K562 (cell line): ENCODE data around the gene OXSR1. TPM values are rescaled to one million over a fixed set of nuclear protein-coding genes. Genes with fewer than 3 reads are reported as not detected.

Experiments
- CBFB ChIP-seq: sonication (generic); formaldehyde crosslinking; IDR thresholded peaks from 2 replicates; pipeline ENCODE4 v1.4.0; 2020; ENCODE audit warnings: mild to moderate bottlenecking, missing genetic modification reagents
- CBX1 ChIP-seq: sonication (generic); IDR thresholded peaks from 2 replicates; pipeline ENCODE4 v1.6.1; 2016; ENCODE audit warnings: antibody characterized with exemption, low read depth, mild to moderate bottlenecking
- ETV1 ChIP-seq: fragments of 450-650 bp; conservative IDR thresholded peaks from 2 replicates; pipeline ENCODE4 v1.6.1; 2016; ENCODE audit warnings: missing genetic modification characterization, control low read depth, low read depth, missing compliant biosample characterization
- KLF13 ChIP-seq: fragments of 450-650 bp; IDR thresholded peaks from 2 replicates; pipeline ENCODE4 v1.6.1; 2016; ENCODE audit warnings: missing genetic modification characterization, low read depth, mild to moderate bottlenecking, missing compliant biosample characterization, moderate library complexity, borderline replicate concordance
- MAFK ChIP-seq: IDR thresholded peaks from 2 replicates; pipeline ENCODE4 v1.6.1; 2011; ENCODE audit warnings: low read length, improper control_type of control experiment
- NR0B1 ChIP-seq: fragments of 450-650 bp; IDR thresholded peaks from one replicate; pipeline ENCODE4 v1.6.1; 2018; ENCODE audit warnings: mild to moderate bottlenecking, moderate library complexity; ENCODE audit not compliant: partially characterized antibody
- RB1 ChIP-seq: fragments of 450-650 bp; IDR thresholded peaks from 2 replicates; pipeline ENCODE4 v1.6.1; 2017; ENCODE audit warnings: low read depth, mild to moderate bottlenecking
- REST ChIP-seq, 2 experiments: fragments of 450-650 bp; formaldehyde crosslinking in 1 of 2; IDR thresholded peaks; 2 replicates each; pipeline versions ENCODE4 v1.4.0 to v1.6.1; 2014 to 2020; ENCODE audit warnings: mild to moderate bottlenecking in 2 of 2, borderline replicate concordance in 1 of 2, low read depth in 1 of 2
- SETDB1 ChIP-seq: IDR thresholded peaks from one replicate; pipeline ENCODE4 v1.6.1; 2012; ENCODE audit warnings: low read length, control low read depth, inconsistent platforms
- SMC3 ChIP-seq: conservative IDR thresholded peaks from 2 replicates; pipeline ENCODE4 v1.6.1; 2011; ENCODE audit warnings: low read depth, low read length, improper control_type of control experiment; ENCODE audit not compliant: insufficient read depth
- TEAD1 ChIP-seq, 2 experiments: fragments of 450-650 bp in 1 of 2; sonication (generic) in 1 of 2; formaldehyde crosslinking; IDR thresholded peaks; 2 replicates each; pipeline versions ENCODE4 v1.4.0 to v1.8.0; 2020 to 2022; ENCODE audit warnings: mild to moderate bottlenecking in 2 of 2, missing genetic modification reagents in 1 of 2
- ZKSCAN3 ChIP-seq: fragments of 250-450 bp; sonication (Bioruptor Pico); IDR thresholded peaks from 2 replicates; pipeline ENCODE4 v1.4.0; 2020
- ZNF347 ChIP-seq: fragments of 450-650 bp; formaldehyde crosslinking; IDR thresholded peaks from 2 replicates; pipeline ENCODE4 v1.4.0; 2020; ENCODE audit warnings: low read depth, mild to moderate bottlenecking, moderate library complexity
- ZNF668 ChIP-seq: fragments of 250-450 bp; sonication (Bioruptor Pico); IDR thresholded peaks from 2 replicates; pipeline ENCODE4 v1.8.0; 2022; ENCODE audit warnings: mild to moderate bottlenecking, inconsistent platforms
- polyA plus RNA-seq, 8 experiments: library from polyadenylated mRNA; depleted of rRNA in 4 of 8; stranded (reverse) in 5 of 8; unstranded in 3 of 8; fragments of >200 nt; fragmentation: Nextera tagmentation in 2 of 8; fragmentation: Illumina TruSeq in 1 of 8; extraction: Ambion mirVana in 2 of 8; extraction: Trizol in 1 of 8; gene quantifications; 2 replicates each; pipeline versions ENCODE4 v1.2.1 to v1.2.3, GENCODE V29; 2011 to 2014; ENCODE audit warnings: inconsistent platforms in 1 of 8, missing spikeins in 1 of 8
- total RNA-seq, 7 experiments: library from RNA; depleted of rRNA in 6 of 7; stranded (reverse); fragments of >200 nt in 6 of 7; fragmentation: Illumina TruSeq in 2 of 7; extraction: Trizol in 2 of 7; gene quantifications; 2 replicates each; pipeline versions ENCODE4 v1.2.1 to v1.2.3, GENCODE V29; 2011 to 2021; ENCODE audit warnings: low replicate concordance in 1 of 7
- TF ChIP-seq, protein P1 (sequence below), 2 experiments: IDR thresholded peaks; 2 replicates each; pipeline ENCODE4 v1.6.1; 2011; ENCODE audit warnings: borderline replicate concordance in 1 of 2, control low read depth in 1 of 2, low read depth in 1 of 2, low read length in 1 of 2, mild to moderate bottlenecking in 1 of 2, mixed read lengths in 1 of 2, moderate library complexity in 1 of 2; ENCODE audit not compliant: insufficient read depth in 1 of 2, insufficient read length in 1 of 2, poor library complexity in 1 of 2, severe bottlenecking in 1 of 2; ENCODE audit errors: extremely low read depth in 1 of 2

Gene OXSR1
- total and polyA plus RNA-seq, 9 of the 15 experiments (the other 6 are each of a cell fraction or from before 2014, with no cell fraction given), result 15.7 to 87.6 (median 48.7) TPM

DNA sequence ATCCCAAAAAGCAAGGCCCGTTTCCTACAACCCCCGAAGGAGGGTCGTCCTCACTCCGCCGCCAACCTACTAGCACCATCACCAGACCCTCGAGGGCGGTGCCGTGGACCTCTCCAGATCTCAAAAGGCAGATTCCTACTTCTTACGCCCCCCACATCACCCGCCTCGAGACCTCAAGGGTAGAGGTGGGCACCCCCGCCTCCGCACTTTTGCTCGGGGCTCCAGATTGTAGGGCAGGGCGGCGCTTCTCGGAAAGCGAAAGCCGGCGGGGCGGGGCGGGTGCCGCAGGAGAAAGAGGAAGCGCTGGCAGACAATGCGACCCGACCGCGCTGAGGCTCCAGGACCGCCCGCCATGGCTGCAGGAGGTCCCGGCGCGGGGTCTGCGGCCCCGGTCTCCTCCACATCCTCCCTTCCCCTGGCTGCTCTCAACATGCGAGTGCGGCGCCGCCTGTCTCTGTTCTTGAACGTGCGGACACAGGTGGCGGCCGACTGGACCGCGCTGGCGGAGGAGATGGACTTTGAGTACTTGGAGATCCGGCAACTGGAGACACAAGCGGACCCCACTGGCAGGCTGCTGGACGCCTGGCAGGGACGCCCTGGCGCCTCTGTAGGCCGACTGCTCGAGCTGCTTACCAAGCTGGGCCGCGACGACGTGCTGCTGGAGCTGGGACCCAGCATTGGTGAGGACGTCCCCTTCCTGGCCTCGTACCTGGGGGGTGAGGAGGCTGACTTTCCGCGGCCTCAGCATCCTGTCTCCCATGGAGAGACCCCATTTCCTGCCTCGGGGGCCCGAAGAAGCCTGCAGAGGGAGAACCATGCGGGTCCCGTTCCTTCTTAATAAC, 26.8 kb upstream of the OXSR1 start, which contains the start of gene MYD88 (continued):
- peak in 1 of 2 experiments; percentile 71; a peak in 1 of 4 replicates for TF ChIP-seq TEAD1 (CRISPR knock-in tag; IDR thresholded peaks at IDR 0.05)
- TF ChIP-seq ETV1, result peak; percentile 37; the same call in 1 of the 2 replicates
- no peak for TF ChIP-seq ZNF668 (CRISPR knock-in tag)
- TF ChIP-seq CBX1, result peak; percentile 78
- TF ChIP-seq CBFB (CRISPR knock-in tag), result peak; percentile 86; the same call in 1 of the 2 replicates
- 0 out of 2 replicates have a peak, but pooled peaks have one; percentile 18 for TF ChIP-seq MAFK
- no peak for TF ChIP-seq ZNF347 (CRISPR knock-in tag)
- TF ChIP-seq ZKSCAN3, result no peak
- no peak for TF ChIP-seq REST (IDR thresholded peaks at IDR 0.05; ENCODE audit: borderline replicate concordance)
- no peak; the same call in none of the 2 replicates for TF ChIP-seq REST (CRISPR knock-in tag; IDR thresholded peaks at IDR 0.05; ENCODE audit: low read depth)
- TF ChIP-seq KLF13 (tag), result no peak
- 0 out of 2 replicates have a peak, but pooled peaks have one; percentile 8 for TF ChIP-seq SMC3
- TF ChIP-seq NR0B1, result no peak
- TF ChIP-seq SETDB1, result no peak
- TF ChIP-seq RB1, result peak; percentile 86; the same call in 1 of the 2 replicates
- TF ChIP-seq, protein P1, sequence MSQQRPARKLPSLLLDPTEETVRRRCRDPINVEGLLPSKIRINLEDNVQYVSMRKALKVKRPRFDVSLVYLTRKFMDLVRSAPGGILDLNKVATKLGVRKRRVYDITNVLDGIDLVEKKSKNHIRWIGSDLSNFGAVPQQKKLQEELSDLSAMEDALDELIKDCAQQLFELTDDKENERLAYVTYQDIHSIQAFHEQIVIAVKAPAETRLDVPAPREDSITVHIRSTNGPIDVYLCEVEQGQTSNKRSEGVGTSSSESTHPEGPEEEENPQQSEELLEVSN (IDR thresholded peaks at IDR 0.05; ENCODE audit: borderline replicate concordance in 1 of 2, extremely low read depth in 1 of 2, insufficient read depth in 1 of 2, insufficient read length in 1 of 2, low read depth in 1 of 2, low read length in 1 of 2, poor library complexity in 1 of 2, severe bottlenecking in 1 of 2), result peak in 1 of 2 experiments; percentile 49
